Rectal smooth muscle tissue (tissue), 1 donor: ENCODE data around the gene PARP3.

Experiments
- H3K27ac ChIP-seq: one replicate; pipeline ENCODE4 v1.7.0; 2013; ENCODE audit warnings: low read depth, low read length, inconsistent platforms
- H3K27me3 ChIP-seq: one replicate; pipeline ENCODE4 v1.7.0; 2013; ENCODE audit warnings: low read length; ENCODE audit not compliant: control insufficient read depth, insufficient read depth
- H3K36me3 ChIP-seq: one replicate; pipeline ENCODE4 v1.7.0; 2013; ENCODE audit warnings: low read length; ENCODE audit not compliant: control insufficient read depth, insufficient read depth
- H3K4me1 ChIP-seq: one replicate; pipeline ENCODE4 v1.7.0; 2013; ENCODE audit warnings: low read length; ENCODE audit not compliant: control insufficient read depth, insufficient read depth
- H3K4me3 ChIP-seq: one replicate; pipeline ENCODE4 v1.7.0; 2013; ENCODE audit warnings: low read length
- H3K9ac ChIP-seq: one replicate; pipeline ENCODE4 v1.7.0; 2013; ENCODE audit warnings: low read length

The PARP3 gene

GRCh38 chr3:51957520-51958205, 15.5 kb downstream of the PARP3 start:
- Histone ChIP-seq H3K27ac (no peak overlapping the region), H3K36me3 (peaks cover 2% of the 10 kb centered on the region), H3K9ac (no peak overlapping the region), H3K4me1 (no peaks in the 10 kb centered on the region), H3K27me3 (peaks cover 2% of the 10 kb centered on the region), H3K4me3 (no peak overlapping the region)

DNA sequence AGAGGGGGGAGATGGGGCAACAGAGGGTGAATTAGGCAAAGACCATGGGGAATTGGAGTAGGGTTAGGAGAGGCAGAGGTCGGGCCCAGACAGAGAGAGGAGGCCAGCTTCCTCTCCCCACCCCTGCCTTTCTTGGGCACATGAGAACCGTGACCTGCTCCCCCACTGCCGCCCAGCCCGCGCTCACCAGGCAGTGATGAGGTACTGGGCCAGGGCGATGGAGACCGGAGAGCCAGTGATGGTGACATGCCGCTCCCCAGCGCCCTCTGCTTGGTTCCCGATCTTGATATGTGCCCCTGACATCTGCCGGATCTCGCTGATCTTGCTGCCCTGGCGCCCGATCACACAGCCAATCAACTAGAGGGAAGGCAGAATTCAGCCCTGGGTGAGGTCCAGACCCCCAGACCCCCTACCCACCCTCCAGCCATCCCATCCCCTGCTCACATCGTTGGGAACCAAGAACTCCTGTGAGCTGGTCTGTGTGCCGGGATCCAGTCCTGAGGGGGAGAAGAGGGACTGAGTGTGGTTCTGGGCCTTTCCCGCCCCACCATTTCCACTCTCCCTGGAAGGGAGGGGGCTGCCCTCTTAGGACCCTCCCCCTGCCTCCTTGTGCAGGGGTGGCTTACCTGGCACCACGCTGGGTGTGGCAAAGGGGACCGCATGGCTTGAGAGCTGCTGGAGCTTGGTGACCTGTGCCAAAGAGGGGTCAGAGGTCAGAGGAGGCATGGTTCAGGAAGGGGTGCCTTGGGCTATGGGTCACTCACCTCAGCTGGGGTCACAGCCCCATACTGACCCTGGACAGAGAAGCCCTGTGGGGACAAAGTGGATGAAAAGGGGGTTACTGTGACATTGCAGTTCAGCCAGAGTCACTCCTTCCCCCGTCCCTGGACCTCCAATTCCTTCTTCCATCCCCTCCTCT, 16.7 kb downstream of the PARP3 start:
- Histone ChIP-seq H3K9ac (no peak overlapping the region), H3K36me3 (peaks cover 2% of the 10 kb centered on the region), H3K27ac (no peak overlapping the region), H3K4me1 (no peaks in the 10 kb centered on the region), H3K27me3 (peaks cover 2% of the 10 kb centered on the region), H3K4me3 (no peak overlapping the region)

DNA sequence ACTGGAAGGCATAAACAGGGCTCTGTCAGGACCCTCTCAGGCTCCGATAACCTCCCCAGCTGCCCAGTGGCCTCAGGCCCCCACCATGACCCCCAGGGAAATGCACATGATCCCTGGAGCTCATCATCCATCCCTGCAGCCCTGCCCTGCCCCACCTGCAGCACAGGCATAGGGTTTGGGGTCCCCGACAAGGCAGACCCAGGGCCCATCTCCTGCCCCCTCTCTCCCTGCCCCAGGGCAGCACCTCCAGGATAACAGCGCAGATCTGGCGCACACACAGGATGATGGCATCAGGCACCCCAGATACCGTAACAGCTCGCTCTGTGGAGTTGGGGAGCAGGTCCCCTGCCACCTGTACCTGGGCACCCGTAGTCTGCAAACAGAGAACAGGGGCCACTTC, 17.5 kb downstream of the PARP3 start:
- no peak overlapping the region for H3K4me3 ChIP-seq
- no peak overlapping the region for H3K27ac ChIP-seq
- no peaks in the 10 kb centered on the region for H3K4me1 ChIP-seq
- H3K27me3 ChIP-seq: peaks cover 2% of the 10 kb centered on the region
- H3K36me3 ChIP-seq: peaks cover 2% of the 10 kb centered on the region
- H3K9ac ChIP-seq: no peak overlapping the region

DNA sequence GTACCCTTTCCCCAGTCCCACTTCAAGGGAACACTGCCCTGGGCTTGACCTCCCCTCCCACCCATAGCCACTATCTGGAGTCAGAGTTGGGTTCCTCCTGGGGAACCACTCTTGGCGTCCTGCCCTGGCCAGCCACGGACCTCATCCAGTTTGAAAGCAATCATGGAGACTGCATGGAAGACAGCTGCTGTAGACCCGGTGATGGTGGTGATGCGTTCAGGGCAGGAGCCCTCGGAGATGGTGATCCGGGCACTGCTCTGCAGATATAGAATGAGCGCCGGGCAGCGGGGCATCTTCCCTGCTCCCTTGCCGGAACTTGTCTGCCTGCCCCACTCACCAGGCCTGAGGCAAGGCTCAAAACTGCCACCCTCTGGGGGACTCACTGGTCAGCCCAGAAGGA, 18.2 kb downstream of the PARP3 start:
- H3K9ac ChIP-seq: no peak overlapping the region
- H3K27ac ChIP-seq: no peak overlapping the region
- peaks cover 2% of the 10 kb centered on the region for H3K36me3 ChIP-seq
- no peak overlapping the region for H3K4me3 ChIP-seq
- no peaks in the 10 kb centered on the region for H3K4me1 ChIP-seq
- peaks cover 2% of the 10 kb centered on the region for H3K27me3 ChIP-seq

DNA sequence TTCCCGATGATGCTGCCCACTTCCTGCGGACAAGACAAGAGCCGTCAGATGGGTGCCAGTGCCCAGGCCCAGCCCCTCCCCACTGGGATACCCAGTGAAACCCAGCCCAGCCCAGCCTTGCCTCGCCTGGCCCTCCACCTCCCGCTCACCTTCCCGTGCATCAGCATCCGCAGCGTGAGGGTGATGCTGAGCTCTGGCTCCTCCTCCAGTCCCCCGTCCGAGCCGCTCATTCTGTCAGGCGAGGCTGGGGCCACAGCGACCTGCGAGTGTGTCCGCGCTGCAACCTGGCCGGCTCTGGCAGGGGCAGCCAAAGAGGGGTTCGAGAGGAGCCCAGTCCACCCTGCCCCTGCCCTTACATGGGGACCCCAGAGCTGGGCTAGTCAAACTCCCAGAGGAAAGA, 18.8 kb downstream of the PARP3 start:
- peaks cover 2% of the 10 kb centered on the region for H3K36me3 ChIP-seq
- H3K4me3 ChIP-seq: no peak overlapping the region
- peaks cover 2% of the 10 kb centered on the region for H3K27me3 ChIP-seq
- peaks cover under 1% of the 10 kb centered on the region for H3K4me1 ChIP-seq
- no peak overlapping the region for H3K27ac ChIP-seq
- no peak overlapping the region for H3K9ac ChIP-seq

- H3K4me3 ChIP-seq: no peak overlapping the region
- peaks cover 2% of the 10 kb centered on the region for H3K36me3 ChIP-seq
- peaks cover 2% of the 10 kb centered on the region for H3K4me1 ChIP-seq
- H3K9ac ChIP-seq: no peak overlapping the region
- peaks cover 2% of the 10 kb centered on the region for H3K27me3 ChIP-seq
- H3K27ac ChIP-seq: no peak overlapping the region
Measured at GRCh38 chr3:51961602-51962569, 19.7 kb downstream of the PARP3 start.

- no peak overlapping the region for H3K9ac ChIP-seq
- H3K4me3 ChIP-seq: no peak overlapping the region
- H3K4me1 ChIP-seq: peaks cover 2% of the 10 kb centered on the region
- no peak overlapping the region for H3K27ac ChIP-seq
- H3K36me3 ChIP-seq: peaks cover 2% of the 10 kb centered on the region
- H3K27me3 ChIP-seq: no peaks in the 10 kb centered on the region
Measured at GRCh38 chr3:51962854-51963530, 20.8 kb downstream of the PARP3 start.

- Histone ChIP-seq H3K27me3 (no peaks in the 10 kb centered on the region), H3K4me3 (no peak overlapping the region), H3K4me1 (peaks cover 2% of the 10 kb centered on the region), H3K36me3 (peaks cover 2% of the 10 kb centered on the region), H3K9ac (no peak overlapping the region), H3K27ac (no peak overlapping the region)
Measured at GRCh38 chr3:51963951-51964451, 21.8 kb downstream of the PARP3 start.

GRCh38 chr3:51964521-51964920, 22.4 kb downstream of the PARP3 start:
- Histone ChIP-seq H3K27me3 (no peaks in the 10 kb centered on the region), H3K36me3 (peaks cover 2% of the 10 kb centered on the region), H3K4me3 (no peak overlapping the region), H3K27ac (no peak overlapping the region), H3K9ac (no peak overlapping the region), H3K4me1 (peaks cover 2% of the 10 kb centered on the region)

- Histone ChIP-seq H3K27ac (no peak overlapping the region), H3K4me1 (peaks cover 2% of the 10 kb centered on the region)
Measured at GRCh38 chr3:51966016-51966415, 23.9 kb downstream of the PARP3 start.

GRCh38 chr3:51966486-51966885, 24.3 kb downstream of the PARP3 start:
- peak overlapping the region; percentile 72 for H3K27ac ChIP-seq
- peaks cover 2% of the 10 kb centered on the region for H3K4me1 ChIP-seq
- peak overlapping the region; percentile 84 for H3K9ac ChIP-seq
- H3K4me3 ChIP-seq: peak overlapping the region; percentile 90
- H3K36me3 ChIP-seq: no peaks in the 10 kb centered on the region
- H3K27me3 ChIP-seq: no peaks in the 10 kb centered on the region

More at GRCh38 chr3:51966016-51966415, 23.9 kb downstream of the PARP3 start:
- Histone ChIP-seq H3K27me3 (no peaks in the 10 kb centered on the region), H3K4me3 (peak overlapping the region; percentile 90), H3K36me3 (no peaks in the 10 kb centered on the region), H3K9ac (no peak overlapping the region)
